ENCODE measurements around the gene FMO3. TPM values are rescaled to one million over a fixed set of nuclear protein-coding genes. Genes with fewer than 3 reads are reported as not detected.

The FMO3 gene
- total and polyA plus RNA-seq, 11 donors = 0.58 to 2.7 (median 1.5) TPM

GRCh38 chr1:171150156-171150555 lies 59.5 kb downstream of the FMO3 start:
- Histone ChIP-seq H3K9me3 (no peaks in the 10 kb centered on the region), H3K36me3 (no peaks in the 10 kb centered on the region), H3K4me3 (no peak overlapping the region), H3K27me3 (no peaks in the 10 kb centered on the region), H3K27ac (no peak overlapping the region), H3K4me1 (peaks cover 0 to 8% (median 0%) of the 10 kb centered on the region in 12 donors)
- no peak for TF ChIP-seq POLR2A (IDR thresholded peaks at IDR 0.05)
- TF ChIP-seq CTCF (IDR thresholded peaks at IDR 0.05) = no peak
- intact Hi-C loops (cut with DNase I) = no loop called here
- WGBS, 4 donors = 89 to 94% (median 90%) methylated on average over 1 of the region's 1 CpG
- DNase-seq (no peak), ATAC-seq (no peak)

- ATAC-seq (peak in 1 of 4 donors; percentile 26), DNase-seq (peak in 2 of 5 donors; percentile 43 to 52)
- Histone ChIP-seq H3K27me3 (no peaks in the 10 kb centered on the region), H3K4me1 (peaks cover 0 to 3% (median 0%) of the 10 kb centered on the region in 12 donors), H3K9me3 (no peaks in the 10 kb centered on the region), H3K27ac (no peak overlapping the region), H3K36me3 (no peaks in the 10 kb centered on the region), H3K4me3 (no peak overlapping the region)
- WGBS, 4 donors = 48 to 56% (median 54%) methylated on average over 2 of the region's 2 CpGs
- no peak for TF ChIP-seq POLR2A (IDR thresholded peaks at IDR 0.05)
- TF ChIP-seq CTCF (IDR thresholded peaks at IDR 0.05) = no peak
- intact Hi-C loops (cut with DNase I) = no loop called here
Observed at GRCh38 chr1:171152549-171152948, 61.8 kb downstream of the FMO3 start.

GRCh38 chr1:171155484-171155883 lies 64.8 kb downstream of the FMO3 start:
- H3K4me3 ChIP-seq = no peak overlapping the region
- ATAC-seq (no peak), DNase-seq (no peak)
- peaks cover 0 to 9% (median 1%) of the 10 kb centered on the region in 12 donors for H3K4me1 ChIP-seq
- peaks cover 0 to 6% (median 0%) of the 10 kb centered on the region in 12 donors for H3K9me3 ChIP-seq
- TF ChIP-seq POLR2A (IDR thresholded peaks at IDR 0.05) (no peak), CTCF (IDR thresholded peaks at IDR 0.05) (no peak)
- H3K36me3 ChIP-seq = no peaks in the 10 kb centered on the region
- H3K27me3 ChIP-seq = no peaks in the 10 kb centered on the region
- intact Hi-C loops (cut with DNase I) = no loop called here
- H3K27ac ChIP-seq = no peak overlapping the region

GRCh38 chr1:171158096-171158495 lies 67.4 kb downstream of the FMO3 start:
- WGBS, 4 donors = 51 to 65% (median 54%) methylated on average over 5 of the region's 5 CpGs
- TF ChIP-seq POLR2A (IDR thresholded peaks at IDR 0.05) (no peak), CTCF (IDR thresholded peaks at IDR 0.05) (peak in 2 of 12 donors; percentile 6 to 12)
- H3K27me3 ChIP-seq = no peaks in the 10 kb centered on the region
- peaks cover 0 to 6% (median 0%) of the 10 kb centered on the region in 12 donors for H3K9me3 ChIP-seq
- peaks cover 0 to 15% (median 2%) of the 10 kb centered on the region in 12 donors for H3K4me1 ChIP-seq
- H3K27ac ChIP-seq = peak overlapping the region in 2 of 12 donors; percentile 22 to 28
- H3K36me3 ChIP-seq = no peaks in the 10 kb centered on the region
- ATAC-seq (peak; percentile 42 to 86 (median 62)), DNase-seq (no peak)
- intact Hi-C loops (cut with DNase I) = no loop called here
- no peak overlapping the region for H3K4me3 ChIP-seq
